ENCODE data around the gene INKA2.

Gene INKA2

GRCh38 chr1:111739194-111739924 is at the start of gene INKA2:
INKA2 (minus strand) TSS chr1:111739395; CDS start chr1:111739242, 153 bp downstream.
- DNase-seq (ENCODE audit: low read depth) = peak; percentile 91
- H3K4me3 ChIP-seq (ENCODE audit: low read depth, low read length) = peak within 1 kb of the TSS; percentile 62
- TF ChIP-seq MAX (IDR thresholded peaks at IDR 0.05; ENCODE audit: low read depth, low read length) (peak; percentile 90), POLR2A (IDR thresholded peaks at IDR 0.05; ENCODE audit: extremely low read depth, insufficient read length) (peak; percentile 33), MYC (IDR thresholded peaks at IDR 0.05; ENCODE audit: low read depth, low read length) (no peak), CTCF (IDR thresholded peaks at IDR 0.05; ENCODE audit: low read depth, low read length) (no peak)

- no peak for DNase-seq (ENCODE audit: low read depth)
- H3K4me3 ChIP-seq (ENCODE audit: low read depth, low read length) = no peak overlapping the region
- TF ChIP-seq CTCF (IDR thresholded peaks at IDR 0.05; ENCODE audit: low read depth, low read length) (no peak), MAX (IDR thresholded peaks at IDR 0.05; ENCODE audit: low read depth, low read length) (no peak), POLR2A (IDR thresholded peaks at IDR 0.05; ENCODE audit: extremely low read depth, insufficient read length) (no peak), MYC (IDR thresholded peaks at IDR 0.05; ENCODE audit: low read depth, low read length) (no peak)
Observed at GRCh38 chr1:111786669-111787207, 47.5 kb upstream of the INKA2 start.

GRCh38 chr1:111784273-111784901 is 45.2 kb upstream of the INKA2 start:
- H3K4me3 ChIP-seq (ENCODE audit: low read depth, low read length) = no peak overlapping the region
- TF ChIP-seq CTCF (IDR thresholded peaks at IDR 0.05; ENCODE audit: low read depth, low read length) = no peak
- no peak for TF ChIP-seq MAX (IDR thresholded peaks at IDR 0.05; ENCODE audit: low read depth, low read length)
- TF ChIP-seq POLR2A (IDR thresholded peaks at IDR 0.05; ENCODE audit: extremely low read depth, insufficient read length) = no peak
- TF ChIP-seq MYC (IDR thresholded peaks at IDR 0.05; ENCODE audit: low read depth, low read length) = no peak
- DNase-seq (ENCODE audit: low read depth) = no peak

- TF ChIP-seq POLR2A (IDR thresholded peaks at IDR 0.05; ENCODE audit: extremely low read depth, insufficient read length) (no peak), MYC (IDR thresholded peaks at IDR 0.05; ENCODE audit: low read depth, low read length) (no peak), CTCF (IDR thresholded peaks at IDR 0.05; ENCODE audit: low read depth, low read length) (no peak), MAX (IDR thresholded peaks at IDR 0.05; ENCODE audit: low read depth, low read length) (no peak)
- DNase-seq (ENCODE audit: low read depth) = no peak
- no peak overlapping the region for H3K4me3 ChIP-seq (ENCODE audit: low read depth, low read length)
Observed at GRCh38 chr1:111779546-111779945, 40.4 kb upstream of the INKA2 start.

GRCh38 chr1:111778541-111779051 is 39.4 kb upstream of the INKA2 start:
- TF ChIP-seq MAX (IDR thresholded peaks at IDR 0.05; ENCODE audit: low read depth, low read length) (no peak), MYC (IDR thresholded peaks at IDR 0.05; ENCODE audit: low read depth, low read length) (no peak), CTCF (IDR thresholded peaks at IDR 0.05; ENCODE audit: low read depth, low read length) (no peak), POLR2A (IDR thresholded peaks at IDR 0.05; ENCODE audit: extremely low read depth, insufficient read length) (no peak)
- no peak for DNase-seq (ENCODE audit: low read depth)

More at GRCh38 chr1:111778541-111779051, 39.4 kb upstream of the INKA2 start:
- no peak overlapping the region for H3K4me3 ChIP-seq (ENCODE audit: low read depth, low read length)
